Measurements from ENCODE around the gene C16orf87.

Gene C16orf87

GRCh38 chr16:46826631-46827030 lies 4.3 kb downstream of the C16orf87 start:
- H3K27ac ChIP-seq (ENCODE audit: insufficient read depth, low read depth, low read length, poor library complexity, severe bottlenecking): no peak overlapping the region
- H3K36me3 ChIP-seq (ENCODE audit: control insufficient read depth, insufficient read depth, low read length): no peaks in the 10 kb centered on the region
- H3K4me3 ChIP-seq (ENCODE audit: insufficient read depth, low read depth, low read length): no peak overlapping the region
- H3K9me3 ChIP-seq (ENCODE audit: control insufficient read depth, low read length): no peaks in the 10 kb centered on the region
- H3K27me3 ChIP-seq (ENCODE audit: control insufficient read depth, insufficient read depth, low read length, poor library complexity, severe bottlenecking): no peaks in the 10 kb centered on the region
- WGBS, 2 experiments: 82 to 100% methylated on average over 2 to 3 of the region's 3 CpGs
- no peaks in the 10 kb centered on the region for H3K4me1 ChIP-seq (ENCODE audit: control insufficient read depth, insufficient read depth, low read length)

- 96 to 98% methylated on average over 3 of the region's 3 CpGs for WGBS, 2 experiments
- Histone ChIP-seq H3K27ac (ENCODE audit: insufficient read depth, low read depth, low read length, poor library complexity, severe bottlenecking) (no peak overlapping the region), H3K27me3 (ENCODE audit: control insufficient read depth, insufficient read depth, low read length, poor library complexity, severe bottlenecking) (no peaks in the 10 kb centered on the region), H3K9me3 (ENCODE audit: control insufficient read depth, low read length) (no peaks in the 10 kb centered on the region), H3K4me1 (ENCODE audit: control insufficient read depth, insufficient read depth, low read length) (no peaks in the 10 kb centered on the region), H3K4me3 (ENCODE audit: insufficient read depth, low read depth, low read length) (no peak overlapping the region), H3K36me3 (ENCODE audit: control insufficient read depth, insufficient read depth, low read length) (no peaks in the 10 kb centered on the region)
These were observed 8.7 kb downstream of the C16orf87 start for GRCh38 chr16:46822270-46822669.

- Histone ChIP-seq H3K27ac (ENCODE audit: insufficient read depth, low read depth, low read length, poor library complexity, severe bottlenecking) (no peak overlapping the region), H3K4me1 (ENCODE audit: control insufficient read depth, insufficient read depth, low read length) (no peaks in the 10 kb centered on the region), H3K9me3 (ENCODE audit: control insufficient read depth, low read length) (peaks cover 3% of the 10 kb centered on the region), H3K27me3 (ENCODE audit: control insufficient read depth, insufficient read depth, low read length, poor library complexity, severe bottlenecking) (no peaks in the 10 kb centered on the region), H3K4me3 (ENCODE audit: insufficient read depth, low read depth, low read length) (no peak overlapping the region), H3K36me3 (ENCODE audit: control insufficient read depth, insufficient read depth, low read length) (peaks cover 6% of the 10 kb centered on the region)
- 72 to 91% methylated on average over 1 to 2 of the region's 2 CpGs for WGBS, 2 experiments
These were observed 13.0 kb downstream of the C16orf87 start for GRCh38 chr16:46817961-46818360.

- H3K4me3 ChIP-seq (ENCODE audit: insufficient read depth, low read depth, low read length): no peak overlapping the region
These were observed 16.2 kb downstream of the C16orf87 start for GRCh38 chr16:46814790-46815189.

GRCh38 chr16:46813611-46814010 lies 17.4 kb downstream of the C16orf87 start:
- Histone ChIP-seq H3K27me3 (ENCODE audit: control insufficient read depth, insufficient read depth, low read length, poor library complexity, severe bottlenecking) (no peaks in the 10 kb centered on the region), H3K4me3 (ENCODE audit: insufficient read depth, low read depth, low read length) (no peak overlapping the region), H3K4me1 (ENCODE audit: control insufficient read depth, insufficient read depth, low read length) (no peaks in the 10 kb centered on the region), H3K27ac (ENCODE audit: insufficient read depth, low read depth, low read length, poor library complexity, severe bottlenecking) (no peak overlapping the region), H3K36me3 (ENCODE audit: control insufficient read depth, insufficient read depth, low read length) (peaks cover 6% of the 10 kb centered on the region), H3K9me3 (ENCODE audit: control insufficient read depth, low read length) (peaks cover 3% of the 10 kb centered on the region)
- 95% methylated on average over 6 of the region's 7 CpGs for WGBS, 2 experiments

More at GRCh38 chr16:46814790-46815189, 16.2 kb downstream of the C16orf87 start:
- Histone ChIP-seq H3K27ac (ENCODE audit: insufficient read depth, low read depth, low read length, poor library complexity, severe bottlenecking) (no peak overlapping the region), H3K36me3 (ENCODE audit: control insufficient read depth, insufficient read depth, low read length) (peaks cover 6% of the 10 kb centered on the region), H3K9me3 (ENCODE audit: control insufficient read depth, low read length) (peaks cover 3% of the 10 kb centered on the region), H3K4me1 (ENCODE audit: control insufficient read depth, insufficient read depth, low read length) (no peaks in the 10 kb centered on the region), H3K27me3 (ENCODE audit: control insufficient read depth, insufficient read depth, low read length, poor library complexity, severe bottlenecking) (no peaks in the 10 kb centered on the region)
- WGBS, 2 experiments: 89 to 90% methylated on average over 1 of the region's 1 CpG

- H3K4me3 ChIP-seq (ENCODE audit: insufficient read depth, low read depth, low read length): no peak overlapping the region
- H3K36me3 ChIP-seq (ENCODE audit: control insufficient read depth, insufficient read depth, low read length): peaks cover 6% of the 10 kb centered on the region
- H3K27me3 ChIP-seq (ENCODE audit: control insufficient read depth, insufficient read depth, low read length, poor library complexity, severe bottlenecking): no peaks in the 10 kb centered on the region
- H3K27ac ChIP-seq (ENCODE audit: insufficient read depth, low read depth, low read length, poor library complexity, severe bottlenecking): no peak overlapping the region
- peaks cover 3% of the 10 kb centered on the region for H3K9me3 ChIP-seq (ENCODE audit: control insufficient read depth, low read length)
- H3K4me1 ChIP-seq (ENCODE audit: control insufficient read depth, insufficient read depth, low read length): no peaks in the 10 kb centered on the region
- 90 to 93% methylated on average over 6 of the region's 6 CpGs for WGBS, 2 experiments
These were observed 18.0 kb downstream of the C16orf87 start for GRCh38 chr16:46812781-46813540.

- WGBS, 2 experiments: 85 to 92% methylated on average over 5 of the region's 5 CpGs
- Histone ChIP-seq H3K27ac (ENCODE audit: insufficient read depth, low read depth, low read length, poor library complexity, severe bottlenecking) (no peak overlapping the region), H3K4me1 (ENCODE audit: control insufficient read depth, insufficient read depth, low read length) (no peaks in the 10 kb centered on the region), H3K36me3 (ENCODE audit: control insufficient read depth, insufficient read depth, low read length) (peaks cover 6% of the 10 kb centered on the region), H3K9me3 (ENCODE audit: control insufficient read depth, low read length) (peaks cover 3% of the 10 kb centered on the region), H3K27me3 (ENCODE audit: control insufficient read depth, insufficient read depth, low read length, poor library complexity, severe bottlenecking) (no peaks in the 10 kb centered on the region), H3K4me3 (ENCODE audit: insufficient read depth, low read depth, low read length) (no peak overlapping the region)
These were observed 19.3 kb downstream of the C16orf87 start for GRCh38 chr16:46811682-46812081.

GRCh38 chr16:46808997-46809396 lies 22.0 kb downstream of the C16orf87 start:
- no peak overlapping the region for H3K27ac ChIP-seq (ENCODE audit: insufficient read depth, low read depth, low read length, poor library complexity, severe bottlenecking)
- no peaks in the 10 kb centered on the region for H3K36me3 ChIP-seq (ENCODE audit: control insufficient read depth, insufficient read depth, low read length)
- H3K4me1 ChIP-seq (ENCODE audit: control insufficient read depth, insufficient read depth, low read length): no peaks in the 10 kb centered on the region
- no peak overlapping the region for H3K4me3 ChIP-seq (ENCODE audit: insufficient read depth, low read depth, low read length)
- WGBS, 2 experiments: 98 to 99% methylated on average over 4 of the region's 4 CpGs
- H3K27me3 ChIP-seq (ENCODE audit: control insufficient read depth, insufficient read depth, low read length, poor library complexity, severe bottlenecking): no peaks in the 10 kb centered on the region
- peaks cover 3% of the 10 kb centered on the region for H3K9me3 ChIP-seq (ENCODE audit: control insufficient read depth, low read length)

- Histone ChIP-seq H3K36me3 (ENCODE audit: control insufficient read depth, insufficient read depth, low read length) (peaks cover 4% of the 10 kb centered on the region), H3K27ac (ENCODE audit: insufficient read depth, low read depth, low read length, poor library complexity, severe bottlenecking) (no peak overlapping the region), H3K27me3 (ENCODE audit: control insufficient read depth, insufficient read depth, low read length, poor library complexity, severe bottlenecking) (no peaks in the 10 kb centered on the region), H3K9me3 (ENCODE audit: control insufficient read depth, low read length) (no peaks in the 10 kb centered on the region), H3K4me1 (ENCODE audit: control insufficient read depth, insufficient read depth, low read length) (no peaks in the 10 kb centered on the region), H3K4me3 (ENCODE audit: insufficient read depth, low read depth, low read length) (no peak overlapping the region)
- 80 to 96% methylated on average over 1 of the region's 1 CpG for WGBS, 2 experiments
These were observed 23.6 kb downstream of the C16orf87 start for GRCh38 chr16:46807336-46807735.

- no peaks in the 10 kb centered on the region for H3K27me3 ChIP-seq (ENCODE audit: control insufficient read depth, insufficient read depth, low read length, poor library complexity, severe bottlenecking)
- 90 to 96% methylated on average over 3 of the region's 3 CpGs for WGBS, 2 experiments
- H3K36me3 ChIP-seq (ENCODE audit: control insufficient read depth, insufficient read depth, low read length): peaks cover 4% of the 10 kb centered on the region
- H3K9me3 ChIP-seq (ENCODE audit: control insufficient read depth, low read length): no peaks in the 10 kb centered on the region
- no peak overlapping the region for H3K27ac ChIP-seq (ENCODE audit: insufficient read depth, low read depth, low read length, poor library complexity, severe bottlenecking)
- H3K4me1 ChIP-seq (ENCODE audit: control insufficient read depth, insufficient read depth, low read length): no peaks in the 10 kb centered on the region
- H3K4me3 ChIP-seq (ENCODE audit: insufficient read depth, low read depth, low read length): no peak overlapping the region
These were observed 27.6 kb downstream of the C16orf87 start for GRCh38 chr16:46803373-46803772.

All from ectodermal cell (in vitro differentiated cells).